GM13977 (cell line): Measurements from ENCODE around the gene NEAT1.

Experiments
- DNase-seq: peaks from one replicate; pipeline ENCODE4 v3.0.0; 2012; ENCODE audit warnings: low spot score
- in situ Hi-C: fragments of 300-500 bp; cut with MboI; formaldehyde crosslinking; loops from one replicate; pipeline ENCODE4 v1.12.0; 2022; ENCODE audit warnings: low sequenced_read_pairs, low pct_unique_long_range_greater_than_20kb, mixed read lengths, inconsistent platforms; ENCODE audit not compliant: unreplicated experiment
- TF ChIP-seq, protein P1 (sequence below): IDR thresholded peaks from 2 replicates; pipeline ENCODE4 v1.5.1; 2012; ENCODE audit warnings: mild to moderate bottlenecking, control low read depth; ENCODE audit not compliant: insufficient read depth; ENCODE audit errors: extremely low read depth, missing control alignments

The NEAT1 gene

DNA sequence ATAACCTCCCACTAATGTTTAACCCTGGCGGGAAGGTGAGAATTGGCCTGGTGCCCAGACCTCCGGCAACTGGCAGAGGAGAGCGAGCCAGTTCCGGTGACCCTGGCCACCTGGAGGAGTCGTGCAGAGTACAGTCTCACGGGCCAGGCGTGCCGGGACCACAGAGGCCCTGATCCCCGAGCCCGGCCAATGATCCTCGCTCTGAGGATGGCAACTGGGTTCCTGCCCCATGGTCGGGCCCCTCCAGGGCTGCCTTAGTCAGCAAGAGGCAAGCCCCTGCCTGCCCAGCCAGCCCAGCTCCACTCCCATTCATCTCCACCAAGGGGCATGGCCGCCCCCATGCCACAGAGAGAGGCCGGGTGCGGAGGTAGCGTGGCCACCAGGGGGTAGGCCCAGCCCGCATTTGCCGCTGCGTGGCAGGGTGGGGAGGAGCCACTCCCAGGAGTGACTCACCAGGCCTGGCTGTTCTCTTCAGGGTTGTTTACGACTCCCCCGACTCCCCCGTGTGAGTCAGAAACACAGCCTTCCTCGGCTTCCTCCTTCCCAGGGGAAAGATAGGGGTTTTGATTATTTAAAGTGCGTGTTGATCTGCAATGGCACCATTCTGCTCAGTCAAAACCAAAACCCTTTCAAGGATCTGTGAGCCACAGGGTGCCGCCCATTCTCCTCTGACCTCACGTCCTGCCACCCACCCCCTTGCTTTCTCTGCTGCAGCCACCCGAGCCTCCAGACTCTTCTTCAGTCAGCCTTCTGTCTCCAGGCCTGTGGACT is 40.4 kb upstream of the NEAT1 start, which contains the start of gene SLC25A45:
TSS of gene SLC25A45 (minus strand) at position 614 of the 771 bp plus-strand sequence. CDS start 695 bp downstream, outside the sequence.
- TF ChIP-seq, protein P1, sequence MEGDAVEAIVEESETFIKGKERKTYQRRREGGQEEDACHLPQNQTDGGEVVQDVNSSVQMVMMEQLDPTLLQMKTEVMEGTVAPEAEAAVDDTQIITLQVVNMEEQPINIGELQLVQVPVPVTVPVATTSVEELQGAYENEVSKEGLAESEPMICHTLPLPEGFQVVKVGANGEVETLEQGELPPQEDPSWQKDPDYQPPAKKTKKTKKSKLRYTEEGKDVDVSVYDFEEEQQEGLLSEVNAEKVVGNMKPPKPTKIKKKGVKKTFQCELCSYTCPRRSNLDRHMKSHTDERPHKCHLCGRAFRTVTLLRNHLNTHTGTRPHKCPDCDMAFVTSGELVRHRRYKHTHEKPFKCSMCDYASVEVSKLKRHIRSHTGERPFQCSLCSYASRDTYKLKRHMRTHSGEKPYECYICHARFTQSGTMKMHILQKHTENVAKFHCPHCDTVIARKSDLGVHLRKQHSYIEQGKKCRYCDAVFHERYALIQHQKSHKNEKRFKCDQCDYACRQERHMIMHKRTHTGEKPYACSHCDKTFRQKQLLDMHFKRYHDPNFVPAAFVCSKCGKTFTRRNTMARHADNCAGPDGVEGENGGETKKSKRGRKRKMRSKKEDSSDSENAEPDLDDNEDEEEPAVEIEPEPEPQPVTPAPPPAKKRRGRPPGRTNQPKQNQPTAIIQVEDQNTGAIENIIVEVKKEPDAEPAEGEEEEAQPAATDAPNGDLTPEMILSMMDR: peak; percentile 75
- in situ Hi-C loops: no loop called here
- peak; percentile 78 for DNase-seq

DNA sequence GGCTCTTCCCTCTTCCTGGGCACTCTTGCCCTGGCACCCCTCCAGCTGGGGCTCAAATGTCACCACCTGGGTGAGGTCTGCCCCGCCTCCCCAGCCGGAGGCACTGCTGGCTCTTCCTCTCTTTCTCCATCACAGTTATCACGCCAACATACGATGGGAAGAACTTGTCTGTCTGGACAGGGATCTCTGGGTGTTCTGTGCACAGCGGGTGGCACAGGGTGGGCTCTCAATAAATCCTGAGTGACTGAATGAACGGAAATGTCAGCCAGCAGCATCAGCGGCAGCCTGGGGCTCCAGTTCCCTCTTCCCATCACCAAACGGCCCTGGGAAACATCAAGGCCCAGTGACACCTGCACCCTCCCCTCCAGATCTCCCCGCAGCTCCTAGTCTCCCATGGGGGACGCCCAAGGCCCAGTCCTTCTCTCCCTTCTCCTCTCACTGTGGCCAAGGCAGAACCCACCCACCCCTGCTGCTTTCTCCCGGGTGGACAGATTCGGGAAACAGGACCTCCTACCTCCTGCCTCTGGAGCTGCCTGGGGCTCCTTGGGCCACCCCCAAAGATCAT is 39.7 kb upstream of the NEAT1 start:
- in situ Hi-C loops: no loop called here
- TF ChIP-seq, protein P1: no peak
- DNase-seq: no peak

DNA sequence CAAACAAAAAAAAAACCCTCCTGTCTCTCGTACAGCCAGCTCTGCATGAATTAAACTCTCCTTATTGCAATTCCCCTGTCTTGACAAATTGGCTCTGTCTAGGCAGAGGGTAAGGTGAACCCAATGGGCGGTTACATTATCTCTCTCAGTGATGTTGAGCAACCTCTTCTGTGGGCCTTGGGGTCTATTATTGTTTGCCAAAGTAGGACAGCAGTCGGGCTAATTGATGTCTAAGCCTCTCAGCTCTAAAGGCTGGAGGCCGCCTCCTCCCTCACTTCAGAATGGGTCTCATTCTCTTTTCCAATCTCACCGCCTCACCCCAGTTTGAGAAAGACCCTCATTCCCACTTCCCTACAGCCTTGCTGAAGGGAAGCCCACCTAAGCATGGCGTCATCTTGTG is 38.8 kb upstream of the NEAT1 start:
- TF ChIP-seq, protein P1: no peak
- in situ Hi-C loops: no loop called here
- DNase-seq: no peak

DNA sequence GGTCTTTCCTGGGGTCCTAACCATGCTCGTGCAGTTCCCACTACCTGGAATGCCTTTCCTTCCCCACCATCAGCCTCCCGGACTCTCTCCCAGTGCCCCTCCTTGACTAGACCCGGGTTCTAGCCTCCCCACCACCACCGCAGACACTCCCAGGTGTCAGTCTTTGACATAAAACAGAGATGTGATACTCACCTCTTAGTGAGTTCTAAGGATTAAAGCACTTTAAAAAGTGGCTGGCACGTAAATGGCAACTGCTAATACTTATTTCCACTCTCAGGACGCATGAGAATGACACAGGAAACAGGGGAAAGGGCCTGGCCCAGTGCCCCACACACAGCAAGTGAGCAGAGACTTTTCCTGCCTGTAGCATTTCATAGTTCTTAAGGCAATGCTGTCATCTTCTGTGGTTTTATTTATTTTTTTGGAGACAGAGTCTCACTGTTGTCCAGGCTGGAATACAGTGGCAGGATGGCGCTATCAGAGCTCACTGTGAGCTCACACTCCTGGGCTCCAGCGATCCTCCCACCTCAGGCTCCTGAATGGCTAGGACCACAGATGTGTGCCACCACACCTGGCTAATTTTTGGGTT is 38.2 kb upstream of the NEAT1 start:
- in situ Hi-C loops: no loop called here
- no peak for DNase-seq
- TF ChIP-seq, protein P1: no peak

DNA sequence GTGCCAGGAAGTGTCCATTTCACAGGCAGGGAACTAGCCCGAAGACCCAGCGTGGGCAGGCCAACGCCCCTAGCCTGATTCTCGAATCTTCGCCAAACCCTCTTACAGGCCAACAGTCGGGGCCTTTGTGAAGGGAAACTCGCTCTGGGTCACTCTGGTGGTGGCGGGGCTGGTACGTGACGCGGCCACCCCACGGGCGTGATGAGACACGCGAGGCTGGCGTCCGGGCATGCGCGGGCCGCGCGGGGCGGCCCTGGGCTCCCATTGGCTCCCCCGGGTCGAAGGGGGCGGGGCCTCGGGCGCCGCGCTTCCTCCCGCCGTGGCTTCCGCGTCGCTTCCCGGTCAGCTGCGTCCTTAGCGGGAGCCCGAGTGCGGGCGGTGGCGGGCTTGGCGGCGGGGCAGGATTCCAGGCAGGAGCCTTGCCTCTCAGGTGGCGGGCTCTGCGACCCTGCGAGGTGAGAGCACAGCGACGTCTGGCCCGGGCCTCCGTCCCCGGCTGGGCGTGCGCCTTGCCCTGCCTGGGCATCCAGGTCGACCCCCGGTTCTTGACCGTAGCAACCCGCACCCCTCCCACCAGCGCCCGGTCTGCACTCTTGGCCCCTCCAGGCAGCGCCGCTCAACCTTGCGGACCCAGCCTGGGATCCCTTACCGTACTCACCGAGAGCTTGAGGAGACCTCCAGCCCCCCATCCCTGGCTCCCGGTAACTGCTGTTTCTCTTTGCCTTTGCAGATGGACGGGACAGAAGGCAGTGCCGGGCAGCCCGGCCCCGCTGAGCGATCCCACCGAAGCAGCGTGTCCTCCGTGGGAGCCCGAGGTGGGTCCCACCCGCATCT is 36.1 kb upstream of the NEAT1 start, which contains the start of gene FRMD8:
TSS of gene FRMD8 (plus strand) at position 331 of the 834 bp plus-strand sequence. CDS start at position 731, 400 bp downstream.
- DNase-seq: peak; percentile 95
- in situ Hi-C loops: no loop called here

DNA sequence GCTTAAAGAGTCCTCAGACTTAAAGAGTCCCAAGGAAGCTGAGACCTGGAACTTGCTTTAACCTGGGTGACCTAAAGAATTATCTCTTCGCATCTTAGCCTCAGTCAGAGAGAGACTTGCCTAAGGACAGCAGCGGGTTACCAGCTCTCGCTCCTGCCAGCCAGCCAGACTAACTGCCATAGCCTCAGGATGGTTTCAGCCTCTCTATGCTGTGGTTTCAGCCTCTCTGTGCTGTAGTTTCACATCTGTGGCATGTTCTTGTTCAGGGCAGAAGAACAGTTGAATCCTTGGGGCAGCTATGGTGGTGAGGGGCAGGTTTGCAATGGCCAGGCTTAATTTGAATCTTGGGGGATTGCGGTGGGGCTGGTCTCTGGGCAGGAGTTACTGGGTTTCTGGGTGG is 33.9 kb upstream of the NEAT1 start:
- in situ Hi-C loops: no loop called here
- TF ChIP-seq, protein P1: no peak
- no peak for DNase-seq

More for the DNA sequence above, 36.1 kb upstream of the NEAT1 start, which contains the start of gene FRMD8:
- TF ChIP-seq, protein P1: no peak
